H1 (cell line): ENCODE results near the gene ADIPOR2. TPM values are rescaled to one million over a fixed set of nuclear protein-coding genes. Genes with fewer than 3 reads are reported as not detected.

ENCODE experiments used
- BRCA1 ChIP-seq: IDR thresholded peaks from 2 replicates; pipeline ENCODE4 v1.6.1; 2012; ENCODE audit warnings: low read depth, low read length, improper control_type of control experiment
- CEBPB ChIP-seq: IDR thresholded peaks from 2 replicates; pipeline ENCODE4 v1.6.1; 2012; ENCODE audit warnings: low read depth, low read length
- CHD7 ChIP-seq: fragments of 300-600 bp; sonication (generic); IDR thresholded peaks from 2 replicates; pipeline ENCODE4 v1.7.1; 2012; ENCODE audit warnings: low read length, moderate library complexity, mild to moderate bottlenecking, inconsistent platforms; ENCODE audit not compliant: insufficient replicate concordance
- CTBP2 ChIP-seq: IDR thresholded peaks from 2 replicates; pipeline ENCODE4 v1.7.0; 2011; ENCODE audit warnings: borderline replicate concordance, mild to moderate bottlenecking, moderate library complexity, mixed read lengths, low read length; ENCODE audit not compliant: insufficient read depth, insufficient read length
- KDM5A ChIP-seq: fragments of 200-600 bp; IDR thresholded peaks from 2 replicates; pipeline ENCODE4 v1.7.1; 2012; ENCODE audit warnings: mild to moderate bottlenecking, low read length, inconsistent platforms, mixed read lengths
- POLR2A ChIP-seq, 2 experiments: IDR thresholded peaks; 1 replicate in 1 of 2; 2 replicates in 1 of 2; pipeline ENCODE4 v1.6.1; 2011; ENCODE audit warnings: low read depth in 2 of 2, low read length in 2 of 2, mild to moderate bottlenecking in 2 of 2; ENCODE audit errors: control extremely low read depth in 1 of 2
- RBBP5 ChIP-seq: IDR thresholded peaks from 2 replicates; pipeline ENCODE4 v1.7.1; 2012; ENCODE audit warnings: low read depth, mild to moderate bottlenecking, inconsistent platforms, low read length, moderate library complexity, borderline replicate concordance
- ZNF274 ChIP-seq: IDR thresholded peaks from 2 replicates; pipeline ENCODE4 v1.7.0; 2012; ENCODE audit warnings: low read length, borderline replicate concordance; ENCODE audit errors: extremely low read depth
- polyA plus RNA-seq, 7 experiments: library from polyadenylated mRNA; depleted of rRNA in 3 of 7; stranded (reverse) in 5 of 7; unstranded in 2 of 7; fragments of >200 nt in 5 of 7; fragments of 200-250 nt in 2 of 7; gene quantifications; 1 replicate in 5 of 7; 2 replicates in 1 of 7; 4 replicates in 1 of 7; pipeline versions ENCODE4 v1.2.1 to v1.2.3, GENCODE V29; 2011 to 2013; ENCODE audit warnings: missing spikeins in 2 of 7, mixed read lengths in 2 of 7
- total RNA-seq: library from RNA; stranded (reverse); fragmentation: NEBNext Ultra II Directional; extraction: Animal tissue kit (Norgen Biotek cat#: 25700); gene quantifications from 2 replicates; pipeline ENCODE4 v1.2.1, GENCODE V29; 2021

Gene ADIPOR2
- total and polyA plus RNA-seq, 2 of the 8 experiments (the other 6 are each of a cell fraction or from before 2014, with no cell fraction given) = 17.5 to 50.8 TPM

- TF ChIP-seq CTBP2 (no peak), BRCA1 (no peak), POLR2A (IDR thresholded peaks at IDR 0.05; ENCODE audit: control extremely low read depth in 1 of 2, low read depth in 2 of 2, low read length in 2 of 2) (no peak), ZNF274 (no peak), RBBP5 (no peak), CHD7 (no peak), CEBPB (no peak), KDM5A (no peak)
- TF ChIP-seq, all 59 proteins: peak for 0
Observed at GRCh38 chr12:1680804-1681492, 9.9 kb upstream of the ADIPOR2 start (continued).
